Smooth muscle cell (in vitro differentiated cells): ENCODE results near the gene FAM161A. TPM values are rescaled to one million over a fixed set of nuclear protein-coding genes. Genes with fewer than 3 reads are reported as not detected.
A peak's percentile ranks its signal among the peaks of the same experiment; 100 is the strongest.
"Not testable (repeated sequence)": the region's sequence is repeated elsewhere in the genome, so short reads cannot be mapped to it uniquely, and the experiment has no call there.

Experiments used
- DNase-seq: peaks from one replicate; lab custom pipeline; 2025; ENCODE audit not compliant: unreplicated experiment; lab: John Stamatoyannopoulos, UW
- H2AFZ ChIP-seq: fragments of 200-600 bp; sonication (generic); 2 replicates; pipeline ENCODE4 v1.6.0; 2016; ENCODE audit warnings: antibody characterized with exemption, low read depth, mild to moderate bottlenecking
- H3F3A ChIP-seq: fragments of 200-600 bp; sonication (generic); 2 replicates; pipeline ENCODE4 v1.6.0; 2017; ENCODE audit warnings: antibody characterized with exemption, low read depth
- H3K27ac ChIP-seq: fragments of 200-600 bp; sonication (generic); 2 replicates; pipeline ENCODE4 v1.5.1; 2016; ENCODE audit warnings: low read depth, mild to moderate bottlenecking
- H3K27me3 ChIP-seq: fragments of 200-600 bp; sonication (generic); 2 replicates; pipeline ENCODE4 v1.6.1; 2016; ENCODE audit warnings: low read depth, mild to moderate bottlenecking
- H3K36me3 ChIP-seq: fragments of 200-600 bp; sonication (generic); 2 replicates; pipeline ENCODE4 v1.5.1; 2016; ENCODE audit warnings: low read depth
- H3K4me1 ChIP-seq: fragments of 200-600 bp; sonication (generic); 2 replicates; pipeline ENCODE4 v1.5.1; 2016; ENCODE audit warnings: low read depth
- H3K4me2 ChIP-seq: fragments of 200-600 bp; sonication (generic); 2 replicates; pipeline ENCODE4 v1.6.0; 2016; ENCODE audit warnings: mild to moderate bottlenecking
- H3K4me3 ChIP-seq: fragments of 200-600 bp; sonication (generic); 2 replicates; pipeline ENCODE4 v1.5.1; 2016; ENCODE audit warnings: mild to moderate bottlenecking
- H3K79me2 ChIP-seq: fragments of 200-600 bp; sonication (generic); 2 replicates; pipeline ENCODE4 v1.6.0; 2016; ENCODE audit warnings: low read depth, mild to moderate bottlenecking
- H3K9ac ChIP-seq: fragments of 200-600 bp; sonication (generic); 2 replicates; pipeline ENCODE4 v1.6.0; 2016; ENCODE audit warnings: low read depth
- H3K9me3 ChIP-seq: fragments of 200-600 bp; sonication (generic); replicated peaks from 2 replicates; pipeline ENCODE4 v1.5.1; 2016; ENCODE audit warnings: low read depth
- H4K20me1 ChIP-seq: fragments of 200-600 bp; sonication (generic); 2 replicates; pipeline ENCODE4 v1.6.0; 2016; ENCODE audit warnings: low read depth
- WGBS: methylation state at CpG from one replicate; pipeline ENCODE4 v1.1.7; 2016; ENCODE audit warnings: low lambda C conversion rate; 5-methylcytosine and 5-hydroxymethylcytosine counted together
- polyA plus RNA-seq: library from polyadenylated mRNA; unstranded; fragments of >200 nt; fragmentation: Nextera tagmentation; extraction: Ambion mirVana; gene quantifications from 2 replicates; pipeline ENCODE4 v1.2.1, GENCODE V29; 2016
- total RNA-seq: library from RNA; depleted of rRNA; stranded (reverse); fragments of >200 nt; gene quantifications from 2 replicates; pipeline ENCODE4 v1.2.3, GENCODE V29; 2014
- TF ChIP-seq, protein P1 (sequence below): fragments of 200-600 bp; sonication (generic); IDR thresholded peaks from 2 replicates; pipeline ENCODE4 v1.5.1; 2017; ENCODE audit warnings: borderline replicate concordance, mild to moderate bottlenecking, antibody characterized with exemption; ENCODE audit not compliant: insufficient read depth, poor library complexity, severe bottlenecking

Gene FAM161A
- total and polyA plus RNA-seq, 2 experiments from 2014 or later = 3.9 to 5.7 TPM

DNA sequence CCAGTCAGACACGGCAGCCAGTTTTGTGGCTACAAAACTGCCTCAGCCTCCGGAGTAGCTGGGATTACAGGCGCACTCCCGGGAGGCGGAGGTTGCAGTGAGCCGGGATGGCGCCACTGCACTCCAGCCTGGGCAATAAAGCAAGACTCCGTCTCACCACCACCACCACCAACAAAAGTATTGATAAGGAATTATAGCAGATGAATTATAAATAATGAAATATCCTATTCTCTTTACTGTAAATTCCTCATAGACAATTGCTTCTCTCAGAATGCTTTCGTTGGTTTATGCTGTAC is 1.4 kb upstream of the FAM161A start:
- H3K4me3 ChIP-seq = peak overlapping the region; percentile 87
- no peaks in the 10 kb centered on the region for H3K27me3 ChIP-seq
- H3K4me1 ChIP-seq = peaks cover 8% of the 10 kb centered on the region
- TF ChIP-seq, protein P1, sequence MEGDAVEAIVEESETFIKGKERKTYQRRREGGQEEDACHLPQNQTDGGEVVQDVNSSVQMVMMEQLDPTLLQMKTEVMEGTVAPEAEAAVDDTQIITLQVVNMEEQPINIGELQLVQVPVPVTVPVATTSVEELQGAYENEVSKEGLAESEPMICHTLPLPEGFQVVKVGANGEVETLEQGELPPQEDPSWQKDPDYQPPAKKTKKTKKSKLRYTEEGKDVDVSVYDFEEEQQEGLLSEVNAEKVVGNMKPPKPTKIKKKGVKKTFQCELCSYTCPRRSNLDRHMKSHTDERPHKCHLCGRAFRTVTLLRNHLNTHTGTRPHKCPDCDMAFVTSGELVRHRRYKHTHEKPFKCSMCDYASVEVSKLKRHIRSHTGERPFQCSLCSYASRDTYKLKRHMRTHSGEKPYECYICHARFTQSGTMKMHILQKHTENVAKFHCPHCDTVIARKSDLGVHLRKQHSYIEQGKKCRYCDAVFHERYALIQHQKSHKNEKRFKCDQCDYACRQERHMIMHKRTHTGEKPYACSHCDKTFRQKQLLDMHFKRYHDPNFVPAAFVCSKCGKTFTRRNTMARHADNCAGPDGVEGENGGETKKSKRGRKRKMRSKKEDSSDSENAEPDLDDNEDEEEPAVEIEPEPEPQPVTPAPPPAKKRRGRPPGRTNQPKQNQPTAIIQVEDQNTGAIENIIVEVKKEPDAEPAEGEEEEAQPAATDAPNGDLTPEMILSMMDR = no peak
- H3F3A ChIP-seq = peaks cover 7% of the 10 kb centered on the region
- H3K9me3 ChIP-seq = no peaks in the 10 kb centered on the region
- H3K9ac ChIP-seq = peak overlapping the region; percentile 66
- H3K79me2 ChIP-seq = no peaks in the 10 kb centered on the region
- H4K20me1 ChIP-seq = no peaks in the 10 kb centered on the region
- 16% methylated on average over 9 of the region's 9 CpGs for WGBS
- H3K36me3 ChIP-seq = no peaks in the 10 kb centered on the region
- DNase-seq = no peak
- H2AFZ ChIP-seq = peak overlapping the region; percentile 92
- peak overlapping the region; percentile 99 for H3K4me2 ChIP-seq
- peak overlapping the region; percentile 81 for H3K27ac ChIP-seq

DNA sequence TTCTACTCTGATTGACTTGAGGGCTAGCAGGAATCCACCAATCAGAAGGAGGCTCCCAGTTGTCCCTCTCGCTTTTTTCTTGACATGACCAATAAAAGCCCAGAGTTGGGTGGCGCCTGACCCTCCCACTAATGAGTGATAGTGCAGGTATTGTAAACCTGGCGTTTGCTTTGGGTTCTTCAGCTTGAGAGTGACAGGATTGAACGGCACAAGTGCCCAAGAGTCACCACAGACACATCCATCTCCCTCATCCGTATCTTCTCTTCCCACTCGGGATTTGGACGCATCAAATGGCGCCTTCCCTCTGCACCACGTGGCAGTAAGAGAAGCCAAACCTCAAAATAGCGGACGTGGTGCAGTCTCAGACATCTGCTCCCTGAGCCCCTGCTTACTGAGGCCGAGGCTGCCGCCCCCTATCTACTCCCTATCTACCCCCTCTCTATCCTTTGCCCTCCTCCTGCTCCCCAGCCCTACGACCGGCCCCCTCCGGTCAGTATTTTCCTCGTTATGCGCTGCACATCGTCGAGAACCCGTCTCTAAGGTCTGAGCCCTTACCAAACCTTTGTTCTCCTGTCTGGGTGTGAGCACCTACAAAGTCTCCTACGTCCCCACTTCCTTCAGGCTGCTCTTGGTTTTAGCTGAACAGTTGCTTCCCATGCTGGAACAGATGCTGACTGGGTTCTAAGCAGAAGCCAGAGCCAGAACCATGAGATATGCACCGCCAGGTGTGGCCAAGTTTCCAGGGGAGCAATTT is 881 bp upstream of the FAM161A start:
- WGBS = 2% methylated on average over 20 of the region's 23 CpGs

DNA sequence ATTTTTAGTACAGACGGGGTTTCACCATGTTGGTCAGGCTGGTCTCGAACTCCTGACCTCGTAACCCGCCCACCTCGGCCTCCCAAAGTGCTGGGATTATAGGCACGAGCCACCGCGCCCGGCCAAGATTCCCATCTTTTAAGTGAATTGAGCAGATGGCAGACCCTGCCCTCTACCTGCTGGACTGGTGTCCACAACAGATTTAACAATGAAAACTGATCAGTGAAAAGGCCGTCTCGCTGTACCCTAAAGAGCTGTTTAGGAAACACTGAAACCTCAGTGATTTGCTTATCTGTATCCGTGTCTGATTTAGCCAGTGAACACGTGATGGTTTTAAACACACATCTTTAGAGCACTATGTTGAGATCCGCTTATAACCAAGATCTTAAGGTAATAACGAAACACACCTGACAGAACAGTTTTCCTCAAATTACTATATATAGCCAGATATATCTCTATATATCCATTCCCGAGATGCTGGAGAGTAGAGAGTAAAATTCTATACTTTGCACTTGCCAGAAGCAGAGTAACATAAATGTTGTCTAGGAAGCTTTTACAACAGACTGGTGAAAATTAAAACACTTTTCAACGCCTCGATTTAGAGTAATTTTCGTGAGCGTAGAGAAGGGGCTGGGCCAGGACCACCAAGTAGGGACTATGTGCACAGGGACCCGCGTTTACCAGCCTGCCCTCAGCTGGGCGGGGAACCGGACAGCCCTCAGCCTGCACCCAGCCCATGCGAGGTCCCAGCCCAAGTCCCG is 594 bp downstream of the FAM161A start:
- Histone ChIP-seq H4K20me1 (no peaks in the 10 kb centered on the region), H3K79me2 (no peaks in the 10 kb centered on the region), H2AFZ (peak overlapping the region; percentile 92), H3K4me2 (peak overlapping the region; percentile 99), H3K9me3 (no peaks in the 10 kb centered on the region), H3K36me3 (no peaks in the 10 kb centered on the region), H3K9ac (peak overlapping the region; percentile 5), H3F3A (peaks cover 7% of the 10 kb centered on the region), H3K4me3 (peak overlapping the region; percentile 87), H3K27me3 (no peaks in the 10 kb centered on the region), H3K4me1 (peaks cover 8% of the 10 kb centered on the region), H3K27ac (peak overlapping the region; percentile 81)
- TF ChIP-seq, protein P1 = no peak
- 38% methylated on average over 25 of the region's 26 CpGs for WGBS
- no peak for DNase-seq

More for the DNA sequence above, 881 bp upstream of the FAM161A start:
- DNase-seq = peak; percentile 28
- TF ChIP-seq, protein P1 = no peak
- Histone ChIP-seq H3K4me3 (peak overlapping the region; percentile 87), H3F3A (peaks cover 7% of the 10 kb centered on the region), H3K4me2 (peak overlapping the region; percentile 99), H3K27me3 (no peaks in the 10 kb centered on the region), H3K79me2 (no peaks in the 10 kb centered on the region), H3K27ac (peak overlapping the region; percentile 81), H3K4me1 (peaks cover 8% of the 10 kb centered on the region), H3K9ac (peak overlapping the region; percentile 66), H4K20me1 (no peaks in the 10 kb centered on the region), H3K36me3 (no peaks in the 10 kb centered on the region), H3K9me3 (no peaks in the 10 kb centered on the region), H2AFZ (peak overlapping the region; percentile 92)

DNA sequence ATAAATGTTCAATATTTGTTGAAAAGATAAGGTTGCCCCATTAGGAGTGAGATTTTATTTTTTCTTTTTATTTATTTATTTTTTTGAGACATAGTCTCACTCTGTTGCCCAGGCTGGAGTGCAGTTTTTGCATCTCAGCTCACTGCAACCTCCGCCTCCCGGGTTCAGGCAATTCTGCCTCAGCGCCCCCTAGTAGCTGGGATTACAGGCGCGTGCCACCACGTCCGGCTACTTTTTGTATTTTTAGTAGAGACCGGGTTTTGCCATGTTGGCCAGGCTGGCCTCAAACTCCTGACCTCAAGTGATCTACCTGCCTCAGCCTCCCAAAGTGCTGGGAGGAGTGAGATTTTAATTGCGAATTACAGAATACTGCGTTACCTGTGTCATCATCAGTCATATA is 2.6 kb downstream of the FAM161A start:
- DNase-seq, H3K36me3 ChIP-seq, H4K20me1 ChIP-seq, H3K9ac ChIP-seq, H3K4me3 ChIP-seq, H3K27ac ChIP-seq, H3K9me3 ChIP-seq, H2AFZ ChIP-seq, H3K79me2 ChIP-seq, H3K4me1 ChIP-seq, H3K27me3 ChIP-seq, H3K4me2 ChIP-seq, H3F3A ChIP-seq: not testable (repeated sequence)
- 92% methylated on average over 10 of the region's 10 CpGs for WGBS
